ENCODE measurements around the gene C21orf58.

GRCh38 chr21:46299167-46299566, 24.5 kb downstream of the C21orf58 start:
- no peak for TF ChIP-seq CTCF (IDR thresholded peaks at IDR 0.05)
- TF ChIP-seq POLR2A (IDR thresholded peaks at IDR 0.05): no peak
- no peak for TF ChIP-seq POLR2AphosphoS5 (IDR thresholded peaks at IDR 0.05)

All from breast epithelium (tissue), 3 donors.